Uterus (tissue), 2 donors: ENCODE results near the gene SBF2.

Source experiments
- POLR2A ChIP-seq, 2 donors: fragments of 450-650 bp; IDR thresholded peaks; one replicate each; pipeline ENCODE4 v1.6.1; 2016; ENCODE audit warnings: antibody characterized with exemption in 2 of 2, mild to moderate bottlenecking in 1 of 2, moderate library complexity in 1 of 2
- TF ChIP-seq, protein P1 (sequence below), 4 experiments: fragments of 200-600 bp in 2 of 4; fragments of 450-650 bp in 2 of 4; sonication (generic) in 2 of 4; IDR thresholded peaks; one replicate each; pipeline ENCODE4 v1.5.1; 2016 to 2019; ENCODE audit warnings: antibody characterized with exemption in 4 of 4, mild to moderate bottlenecking in 2 of 4, moderate library complexity in 1 of 4

GRCh38 chr11:10005955-10006525 is 288.0 kb downstream of the SBF2 start:
- TF ChIP-seq, protein P1, sequence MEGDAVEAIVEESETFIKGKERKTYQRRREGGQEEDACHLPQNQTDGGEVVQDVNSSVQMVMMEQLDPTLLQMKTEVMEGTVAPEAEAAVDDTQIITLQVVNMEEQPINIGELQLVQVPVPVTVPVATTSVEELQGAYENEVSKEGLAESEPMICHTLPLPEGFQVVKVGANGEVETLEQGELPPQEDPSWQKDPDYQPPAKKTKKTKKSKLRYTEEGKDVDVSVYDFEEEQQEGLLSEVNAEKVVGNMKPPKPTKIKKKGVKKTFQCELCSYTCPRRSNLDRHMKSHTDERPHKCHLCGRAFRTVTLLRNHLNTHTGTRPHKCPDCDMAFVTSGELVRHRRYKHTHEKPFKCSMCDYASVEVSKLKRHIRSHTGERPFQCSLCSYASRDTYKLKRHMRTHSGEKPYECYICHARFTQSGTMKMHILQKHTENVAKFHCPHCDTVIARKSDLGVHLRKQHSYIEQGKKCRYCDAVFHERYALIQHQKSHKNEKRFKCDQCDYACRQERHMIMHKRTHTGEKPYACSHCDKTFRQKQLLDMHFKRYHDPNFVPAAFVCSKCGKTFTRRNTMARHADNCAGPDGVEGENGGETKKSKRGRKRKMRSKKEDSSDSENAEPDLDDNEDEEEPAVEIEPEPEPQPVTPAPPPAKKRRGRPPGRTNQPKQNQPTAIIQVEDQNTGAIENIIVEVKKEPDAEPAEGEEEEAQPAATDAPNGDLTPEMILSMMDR (IDR thresholded peaks at IDR 0.05): no peak
- no peak for TF ChIP-seq POLR2A (IDR thresholded peaks at IDR 0.05)
